HepG2 (cell line): ENCODE measurements around the gene BCL2L2. TPM values are rescaled to one million over a fixed set of nuclear protein-coding genes. Genes with fewer than 3 reads are reported as not detected.
A peak's percentile ranks its signal among the peaks of the same experiment; 100 is the strongest.

ENCODE experiments used
- ATAD3A ChIP-seq: sonication (generic); formaldehyde crosslinking; IDR thresholded peaks from 2 replicates; pipeline ENCODE4 v1.4.0; 2020; ENCODE audit warnings: missing genetic modification reagents
- BRCA1 ChIP-seq: sonication (generic); formaldehyde crosslinking; IDR thresholded peaks from 2 replicates; pipeline ENCODE4 v1.4.0; 2020; ENCODE audit warnings: missing genetic modification reagents
- HMG20A ChIP-seq: IDR thresholded peaks from 2 replicates; pipeline ENCODE4 v1.6.1; 2016; ENCODE audit warnings: borderline replicate concordance
- IRX3 ChIP-seq: sonication (generic); formaldehyde crosslinking; IDR thresholded peaks from 2 replicates; pipeline ENCODE4 v1.8.1; 2023; ENCODE audit warnings: mild to moderate bottlenecking, low read depth, missing genetic modification reagents, borderline replicate concordance
- KLF9 ChIP-seq: IDR thresholded peaks from 2 replicates; pipeline ENCODE4 v1.6.1; 2016; ENCODE audit warnings: low read depth
- LBX2 ChIP-seq: sonication (generic); formaldehyde crosslinking; IDR thresholded peaks from 2 replicates; pipeline ENCODE4 v1.5.0; 2020; ENCODE audit warnings: missing genetic modification reagents, mild to moderate bottlenecking, borderline replicate concordance
- NR2C2 ChIP-seq: sonication (generic); formaldehyde crosslinking; IDR thresholded peaks from 2 replicates; pipeline ENCODE4 v1.4.0; 2020; ENCODE audit warnings: missing genetic modification reagents, mild to moderate bottlenecking, moderate library complexity, borderline replicate concordance
- PHF21A ChIP-seq: sonication (generic); formaldehyde crosslinking; IDR thresholded peaks from 2 replicates; pipeline ENCODE4 v1.5.0; 2020; ENCODE audit warnings: mild to moderate bottlenecking, missing genetic modification reagents
- SP1 ChIP-seq, 2 experiments: fragments of 450-650 bp in 1 of 2; sonication (generic) in 1 of 2; formaldehyde crosslinking in 1 of 2; IDR thresholded peaks; 2 replicates each; pipeline versions ENCODE4 v1.4.0 to v1.6.1; 2016 to 2020; ENCODE audit warnings: missing genetic modification reagents in 1 of 2
- ZBTB40 ChIP-seq, 2 experiments: fragments of 450-650 bp in 1 of 2; sonication (generic) in 1 of 2; formaldehyde crosslinking in 1 of 2; IDR thresholded peaks; 2 replicates each; pipeline versions ENCODE4 v1.6.1 to v1.8.0; 2016 to 2022; ENCODE audit warnings: antibody characterized with exemption in 1 of 2, mild to moderate bottlenecking in 1 of 2, missing genetic modification reagents in 1 of 2
- ZNF609 ChIP-seq: sonication (generic); formaldehyde crosslinking; IDR thresholded peaks from 2 replicates; pipeline ENCODE4 v1.4.0; 2020; ENCODE audit warnings: mild to moderate bottlenecking, missing genetic modification reagents, borderline replicate concordance
- ZNF737 ChIP-seq: sonication (generic); formaldehyde crosslinking; IDR thresholded peaks from 2 replicates; pipeline ENCODE4 v1.5.0; 2020; ENCODE audit warnings: missing genetic modification reagents, mild to moderate bottlenecking, borderline replicate concordance
- polyA plus RNA-seq, 8 experiments: library from polyadenylated mRNA; depleted of rRNA in 3 of 8; stranded (reverse) in 7 of 8; unstranded in 1 of 8; fragments of >200 nt; fragmentation: Illumina TruSeq in 4 of 8; extraction: Trizol in 4 of 8; gene quantifications; 2 replicates each; pipeline versions ENCODE4 v1.2.1 to v1.2.3, GENCODE V29; 2011 to 2016; ENCODE audit warnings: low read depth in 4 of 8, missing spikeins in 1 of 8, mixed read lengths in 1 of 8; ENCODE audit not compliant: insufficient read depth in 1 of 8
- total RNA-seq, 5 experiments: library from RNA; depleted of rRNA; stranded (reverse); fragments of >200 nt; fragmentation: Illumina TruSeq; extraction: Trizol; gene quantifications; 2 replicates each; pipeline ENCODE4 v1.2.3, GENCODE V29; 2016; ENCODE audit warnings: low read depth in 1 of 5

Gene BCL2L2
- total and polyA plus RNA-seq, 2 of the 13 experiments (the other 11 are each of a cell fraction or from before 2014, with no cell fraction given), result 28.1 to 49.8 TPM

GRCh38 chr14:23321572-23322547 is 15.2 kb downstream of the BCL2L2 start (continued):
- TF ChIP-seq ZBTB40 (IDR thresholded peaks at IDR 0.05) (no peak), ZBTB40 (CRISPR knock-in tag; IDR thresholded peaks at IDR 0.05) (peak; percentile 13; the same call in 1 of the 2 replicates), HMG20A (no peak), LBX2 (CRISPR knock-in tag) (peak; percentile 36; the same call in 1 of the 2 replicates), ZNF737 (CRISPR knock-in tag) (no peak), NR2C2 (CRISPR knock-in tag) (no peak; the same call in 1 of the 2 replicates), PHF21A (CRISPR knock-in tag) (no peak), ATAD3A (CRISPR knock-in tag) (peak; percentile 79; the same call in 1 of the 2 replicates), KLF9 (CRISPR knock-in tag) (no peak), SP1 (IDR thresholded peaks at IDR 0.05) (no peak), SP1 (CRISPR knock-in tag; IDR thresholded peaks at IDR 0.05) (peak; percentile 15; the same call in 1 of the 2 replicates), ZNF609 (peak; percentile 2), IRX3 (0 out of 2 replicates have a peak, but pooled peaks have one; percentile 55), BRCA1 (CRISPR knock-in tag) (peak; percentile 70)
